A673 (cell line): ENCODE data around the gene MEN1. TPM values are rescaled to one million over a fixed set of nuclear protein-coding genes. Genes with fewer than 3 reads are reported as not detected.

ENCODE experiments used
- BruUV-seq: library from RNA; stranded (reverse); fragments of 400-500 nt; replicated peaks from 2 replicates; lab custom pipeline; 2021; lab: Mats Ljungman, UMichigan
- CTCF ChIA-PET: fragments of 300-600 bp; sonication (Branson Sonifier 250); formaldehyde crosslinking; loops from one replicate; lab custom pipeline; 2022; ENCODE audit warnings: antibody characterized with exemption; lab: Charles Lee
- POLR2A ChIA-PET: fragments of 300-600 bp; sonication (Branson Sonifier 250); formaldehyde crosslinking; loops from one replicate; lab custom pipeline; 2022; ENCODE audit warnings: antibody characterized with exemption; ENCODE audit not compliant: low non-redundant PET; lab: Charles Lee
- DNase-seq: peaks from one replicate; pipeline ENCODE4 v3.0.0-alpha.2; 2015; ENCODE audit warnings: low spot score
- H3K27ac ChIP-seq: fragments of 200-600 bp; sonication (generic); 2 replicates; pipeline ENCODE4 v1.5.1; 2016; ENCODE audit warnings: mixed run types, low read depth, mild to moderate bottlenecking, mixed read lengths, antibody characterized with exemption, low read length; ENCODE audit not compliant: poor library complexity, severe bottlenecking
- H3K27me3 ChIP-seq: fragments of 200-600 bp; sonication (generic); replicated peaks from 2 replicates; pipeline ENCODE4 v1.6.1; 2017; ENCODE audit warnings: mixed run types, low read depth, mild to moderate bottlenecking, mixed read lengths, antibody characterized with exemption, low read length; ENCODE audit not compliant: insufficient read depth, poor library complexity
- H3K36me3 ChIP-seq: fragments of 200-600 bp; sonication (generic); 2 replicates; pipeline ENCODE4 v1.6.1; 2016; ENCODE audit warnings: mixed run types, mild to moderate bottlenecking, mixed read lengths, antibody characterized with exemption, low read length; ENCODE audit not compliant: insufficient read depth, poor library complexity, severe bottlenecking
- H3K4me1 ChIP-seq: fragments of 200-600 bp; sonication (generic); 2 replicates; pipeline ENCODE4 v1.6.1; 2017; ENCODE audit warnings: mixed run types, mild to moderate bottlenecking, mixed read lengths, antibody characterized with exemption, low read length; ENCODE audit not compliant: insufficient read depth, poor library complexity, severe bottlenecking
- H3K4me3 ChIP-seq: fragments of 200-600 bp; sonication (generic); 2 replicates; pipeline ENCODE4 v1.5.1; 2016; ENCODE audit warnings: low read depth, mixed run types, mild to moderate bottlenecking, mixed read lengths, low read length; ENCODE audit not compliant: poor library complexity, severe bottlenecking
- H3K9me3 ChIP-seq: fragments of 200-600 bp; sonication (generic); 2 replicates; pipeline ENCODE4 v1.6.1; 2016; ENCODE audit warnings: mixed run types, low read depth, mild to moderate bottlenecking, mixed read lengths, antibody characterized with exemption, low read length; ENCODE audit not compliant: poor library complexity, severe bottlenecking
- EZH2 ChIP-seq: fragments of 200-600 bp; sonication (generic); IDR thresholded peaks from 2 replicates; pipeline ENCODE4 v1.6.1; 2017; ENCODE audit warnings: borderline replicate concordance, low read depth, mild to moderate bottlenecking, mixed read lengths, antibody characterized with exemption, low read length; ENCODE audit not compliant: poor library complexity, severe bottlenecking
- intact Hi-C: fragments of 100-400 bp; cut with micrococcal nuclease; formaldehyde crosslinking; loops from one replicate; pipeline ENCODE4 v1.10.0; 2022; ENCODE audit not compliant: unreplicated experiment
- total RNA-seq: library from RNA; stranded (reverse); gene quantifications from 2 replicates; pipeline ENCODE4 v1.2.3, GENCODE V29; 2021
- TF ChIP-seq, protein P1 (sequence below): fragments of 300-800, 200-600 bp; sonication (generic); conservative IDR thresholded peaks from 2 replicates; pipeline ENCODE4 v1.5.1; 2017; ENCODE audit warnings: low read depth, mild to moderate bottlenecking, antibody characterized with exemption, low read length, moderate library complexity, mixed read lengths

The MEN1 gene
- total RNA-seq, 1 experiment from 2014 or later: 45.7 TPM

DNA sequence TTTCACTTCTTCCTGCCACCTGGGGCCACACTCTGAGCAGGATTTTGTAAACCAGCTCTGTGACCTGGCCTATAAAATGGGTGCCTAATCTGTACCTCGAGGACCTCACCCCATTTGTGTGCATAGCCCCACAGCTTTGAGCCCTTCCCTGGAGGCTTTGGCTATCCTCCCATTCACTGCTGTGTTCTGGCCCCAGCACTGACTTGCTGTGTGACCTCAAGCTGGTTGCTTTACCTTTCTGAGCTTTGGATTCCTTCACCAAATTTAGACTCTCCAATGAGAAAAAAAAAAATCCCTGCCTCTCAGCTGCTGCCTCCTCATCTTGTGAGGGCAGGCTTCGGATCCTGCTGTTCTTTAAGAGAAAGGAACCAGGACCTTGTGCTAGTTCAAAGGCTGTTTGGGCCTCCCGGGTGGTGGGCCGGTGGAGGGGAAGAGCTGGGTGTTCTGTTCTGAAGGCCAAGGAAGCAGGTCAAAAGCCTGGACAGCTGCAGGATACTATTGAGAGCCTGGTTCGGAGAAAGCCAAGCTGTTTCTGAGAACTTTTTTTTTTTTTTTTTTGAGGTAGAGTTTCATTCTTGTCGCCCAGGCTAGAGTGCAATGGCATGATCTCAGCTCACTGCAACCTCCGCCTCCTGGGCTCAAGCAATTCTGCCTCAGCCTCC, 49.5 kb downstream of the MEN1 start:
- Histone ChIP-seq H3K36me3 (peaks cover 38% of the 10 kb centered on the region), H3K27ac (no peak overlapping the region), H3K27me3 (no peaks in the 10 kb centered on the region), H3K9me3 (no peaks in the 10 kb centered on the region), H3K4me3 (no peak overlapping the region), H3K4me1 (peaks cover 27% of the 10 kb centered on the region)
- TF ChIP-seq, protein P1, sequence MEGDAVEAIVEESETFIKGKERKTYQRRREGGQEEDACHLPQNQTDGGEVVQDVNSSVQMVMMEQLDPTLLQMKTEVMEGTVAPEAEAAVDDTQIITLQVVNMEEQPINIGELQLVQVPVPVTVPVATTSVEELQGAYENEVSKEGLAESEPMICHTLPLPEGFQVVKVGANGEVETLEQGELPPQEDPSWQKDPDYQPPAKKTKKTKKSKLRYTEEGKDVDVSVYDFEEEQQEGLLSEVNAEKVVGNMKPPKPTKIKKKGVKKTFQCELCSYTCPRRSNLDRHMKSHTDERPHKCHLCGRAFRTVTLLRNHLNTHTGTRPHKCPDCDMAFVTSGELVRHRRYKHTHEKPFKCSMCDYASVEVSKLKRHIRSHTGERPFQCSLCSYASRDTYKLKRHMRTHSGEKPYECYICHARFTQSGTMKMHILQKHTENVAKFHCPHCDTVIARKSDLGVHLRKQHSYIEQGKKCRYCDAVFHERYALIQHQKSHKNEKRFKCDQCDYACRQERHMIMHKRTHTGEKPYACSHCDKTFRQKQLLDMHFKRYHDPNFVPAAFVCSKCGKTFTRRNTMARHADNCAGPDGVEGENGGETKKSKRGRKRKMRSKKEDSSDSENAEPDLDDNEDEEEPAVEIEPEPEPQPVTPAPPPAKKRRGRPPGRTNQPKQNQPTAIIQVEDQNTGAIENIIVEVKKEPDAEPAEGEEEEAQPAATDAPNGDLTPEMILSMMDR: no peak
- TF ChIP-seq EZH2: no peak
- no peak for DNase-seq
- POLR2A ChIA-PET: interaction anchor here (0.6 to 0.8 kb wide), 2 partner anchors 11 to 12 kb away, joined by 7 to 8 read pairs; no protein-coding TSS in a partner anchor
- intact Hi-C loops: no loop called here
- CTCF ChIA-PET: interaction anchor here (0.6 kb wide), 1 partner anchor 83 kb away, joined by 3 read pairs; no protein-coding TSS in a partner anchor
- BruUV-seq: no TSS peak

DNA sequence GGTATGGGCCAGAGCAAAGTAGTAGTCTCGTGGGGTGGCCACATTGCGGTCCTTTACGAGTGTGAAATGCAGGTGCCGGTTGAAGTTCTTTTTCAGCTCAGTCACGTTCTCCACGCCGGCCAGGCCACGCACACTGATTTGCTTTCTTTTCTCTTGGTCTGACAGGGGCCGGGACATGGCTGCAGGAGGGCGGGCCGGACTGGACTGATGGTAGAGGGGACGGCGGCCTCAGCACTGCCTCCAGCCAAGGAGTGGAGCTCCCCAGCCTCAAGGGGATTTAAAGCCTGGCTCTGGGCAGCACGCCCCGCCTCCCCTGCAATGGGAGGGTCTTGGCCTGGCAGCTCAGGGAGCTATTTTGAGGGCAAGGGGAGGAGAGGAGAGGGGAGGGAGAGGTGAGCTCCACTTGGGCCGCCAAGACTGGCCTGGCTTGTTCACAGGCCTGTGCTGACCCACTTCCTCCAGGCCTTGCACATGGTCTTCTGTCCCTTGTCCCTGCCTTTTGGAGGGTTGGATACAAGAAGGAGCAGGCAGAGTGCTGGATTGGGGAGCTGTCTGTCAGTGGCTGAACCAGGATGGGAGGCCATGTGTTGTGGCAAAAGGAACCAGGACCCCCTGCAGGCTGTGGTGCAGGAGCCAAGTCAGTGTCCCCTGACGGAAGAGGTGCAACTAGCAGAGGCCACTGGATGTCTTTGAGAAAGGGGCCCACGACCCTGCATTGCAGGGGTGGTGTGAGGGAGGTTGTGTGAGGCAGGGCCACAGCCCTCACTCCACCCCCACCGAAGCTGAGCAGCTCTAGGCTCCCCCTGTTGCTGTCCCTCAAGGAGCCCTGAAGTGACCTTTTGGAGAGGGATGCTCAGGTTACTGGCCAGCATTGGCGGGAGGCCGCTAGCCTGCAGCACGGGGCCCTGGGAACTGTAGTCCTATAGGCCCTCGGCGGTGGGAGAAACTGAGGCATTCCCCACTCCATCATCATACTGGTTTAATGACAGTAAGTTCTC, 50.3 kb downstream of the MEN1 start, which contains the start of gene PYGM:
PYGM (minus strand) TSS at position 253 of the 998 bp plus-strand sequence; CDS start at position 177, 76 bp downstream.
- no peak for DNase-seq
- POLR2A ChIA-PET: interaction anchor here (0.5 to 0.8 kb wide), 2 partner anchors 13 kb away, joined by 5 to 8 read pairs; no protein-coding TSS in a partner anchor
- CTCF ChIA-PET: no interaction called here

More for the DNA sequence above, 50.3 kb downstream of the MEN1 start, which contains the start of gene PYGM:
- Histone ChIP-seq H3K36me3 (peaks cover 29% of the 10 kb centered on the region), H3K27me3 (no peaks in the 10 kb centered on the region), H3K4me1 (peaks cover 21% of the 10 kb centered on the region), H3K27ac (peak within 1 kb of the TSS; percentile 24), H3K4me3 (no peak within 1 kb of the TSS), H3K9me3 (no peaks in the 10 kb centered on the region)
- no TSS peak for BruUV-seq
- intact Hi-C loops: no loop called here
- TF ChIP-seq, protein P1: no peak
- TF ChIP-seq EZH2: no peak
